PC-3 (cell line): ENCODE measurements around the gene GLG1. TPM values are rescaled to one million over a fixed set of nuclear protein-coding genes. Genes with fewer than 3 reads are reported as not detected.

Source experiments
- ATAC-seq: fragments of 200-7000 bp; cut with Tn5 transposase; 2 replicates; pipeline ENCODE4 v1.9.1; 2020; ENCODE audit warnings: mild to moderate bottlenecking, moderate library complexity
- BruUV-seq: library from RNA; stranded (reverse); fragments of 400-500 nt; replicated peaks from 2 replicates; lab custom pipeline; 2021; lab: Mats Ljungman, UMichigan
- CTCF ChIA-PET: fragments of 300-600 bp; sonication (Branson Sonifier 250); formaldehyde crosslinking; loops from one replicate; lab custom pipeline; 2022; ENCODE audit warnings: antibody characterized with exemption; lab: Charles Lee
- POLR2A ChIA-PET: fragments of 300-600 bp; sonication (Branson Sonifier 250); formaldehyde crosslinking; loops from one replicate; lab custom pipeline; 2022; ENCODE audit warnings: antibody characterized with exemption; ENCODE audit not compliant: unreplicated experiment; lab: Charles Lee
- DNase-seq: peaks from one replicate; pipeline ENCODE4 v3.0.0-alpha.2; 2015
- H2AFZ ChIP-seq: fragments of 300-600 bp; sonication (generic); 2 replicates; pipeline ENCODE4 v1.6.0; 2016; ENCODE audit warnings: antibody characterized with exemption, low read length
- H3F3A ChIP-seq: fragments of 300-600 bp; sonication (generic); one replicate; pipeline ENCODE4 v1.6.0; 2017; ENCODE audit warnings: antibody characterized with exemption, low read length, control low read depth, mild to moderate bottlenecking; ENCODE audit not compliant: unreplicated experiment
- H3K27ac ChIP-seq: fragments of 300-600 bp; sonication (generic); 2 replicates; pipeline ENCODE4 v1.5.1; 2016; ENCODE audit warnings: mild to moderate bottlenecking, low read length
- H3K27me3 ChIP-seq: fragments of 300-600 bp; sonication (generic); 2 replicates; pipeline ENCODE4 v1.6.1; 2016; ENCODE audit warnings: low read length, mixed read lengths
- H3K36me3 ChIP-seq: fragments of 300-600 bp; sonication (generic); 2 replicates; pipeline ENCODE4 v1.6.1; 2016; ENCODE audit warnings: low read depth, mixed run types, low read length, mixed read lengths
- H3K4me1 ChIP-seq: fragments of 300-600 bp; sonication (generic); 2 replicates; pipeline ENCODE4 v1.5.1; 2016; ENCODE audit warnings: low read length; ENCODE audit not compliant: insufficient read depth
- H3K4me2 ChIP-seq: fragments of 300-600 bp; sonication (generic); 2 replicates; pipeline ENCODE4 v1.6.0; 2016; ENCODE audit warnings: low read length
- H3K4me3 ChIP-seq: fragments of 300-600 bp; sonication (generic); 2 replicates; pipeline ENCODE4 v1.5.1; 2016; ENCODE audit warnings: mild to moderate bottlenecking, low read length, mixed read lengths
- H3K79me2 ChIP-seq: fragments of 300-600 bp; sonication (generic); 2 replicates; pipeline ENCODE4 v1.6.1; 2017; ENCODE audit warnings: low read length, mixed read lengths
- H3K9ac ChIP-seq: fragments of 300-600 bp; sonication (generic); 2 replicates; pipeline ENCODE4 v1.6.0; 2016; ENCODE audit warnings: mild to moderate bottlenecking, low read length
- H3K9me2 ChIP-seq: fragments of 300-600 bp; sonication (generic); replicated peaks from 2 replicates; pipeline ENCODE4 v1.6.1; 2016; ENCODE audit warnings: mixed run types, low read length, mixed read lengths
- H3K9me3 ChIP-seq: fragments of 300-600 bp; sonication (generic); 2 replicates; pipeline ENCODE4 v1.6.1; 2016; ENCODE audit warnings: low read length, mixed read lengths
- H4K20me1 ChIP-seq: fragments of 300-600 bp; sonication (generic); 2 replicates; pipeline ENCODE4 v1.6.1; 2016; ENCODE audit warnings: low read length, mixed read lengths
- CTCF ChIP-seq: fragments of 300-600 bp; sonication (generic); conservative IDR thresholded peaks from 2 replicates; pipeline ENCODE4 v1.5.1; 2017; ENCODE audit warnings: antibody characterized with exemption, low read depth, mild to moderate bottlenecking, low read length
- EZH2 ChIP-seq: fragments of 300-600 bp; sonication (generic); IDR thresholded peaks from one replicate; pipeline ENCODE4 v1.6.1; 2017; ENCODE audit warnings: antibody characterized with exemption, mild to moderate bottlenecking, low read length; ENCODE audit not compliant: unreplicated experiment
- EZH2phosphoT487 ChIP-seq: fragments of 300-600 bp; sonication (generic); IDR thresholded peaks from 2 replicates; pipeline ENCODE4 v1.6.1; 2018; ENCODE audit warnings: mild to moderate bottlenecking, antibody characterized with exemption, low read length, borderline replicate concordance
- intact Hi-C: fragments of 100-400 bp; cut with micrococcal nuclease; formaldehyde crosslinking; loops from 2 replicates; pipeline ENCODE4 v1.9.0; 2023
- total RNA-seq: library from RNA; depleted of rRNA; stranded (reverse); fragments of >200 nt; gene quantifications from 2 replicates; pipeline ENCODE4 v1.2.3, GENCODE V29; 2014

Gene GLG1
- total RNA-seq, 1 experiment from 2014 or later = 63.5 TPM

DNA sequence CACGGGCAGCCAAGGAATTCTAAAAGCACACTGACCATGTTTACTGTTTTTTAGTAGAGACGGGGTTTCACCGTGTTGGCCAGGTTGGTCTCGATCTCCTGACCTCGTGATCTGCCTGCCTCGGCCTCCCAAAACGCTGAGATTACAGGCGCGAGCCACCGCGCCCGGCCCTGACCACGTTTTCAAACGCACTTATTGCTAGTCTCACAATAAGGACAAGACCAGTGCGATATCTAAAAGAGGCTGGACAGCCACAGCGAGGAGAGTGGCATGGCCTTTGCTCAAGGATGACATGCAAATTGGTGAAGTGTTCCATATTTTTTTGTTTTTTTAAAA is 150.7 kb downstream of the GLG1 start:
- POLR2A ChIA-PET = no interaction called here
- H3K27ac ChIP-seq = no peak overlapping the region
- H2AFZ ChIP-seq = no peak overlapping the region
- intact Hi-C loops = no loop called here
- DNase-seq = no peak
- no peaks in the 10 kb centered on the region for H3K4me1 ChIP-seq
- no peaks in the 10 kb centered on the region for H3K27me3 ChIP-seq
- no peak overlapping the region for H3K4me2 ChIP-seq
- H3K9ac ChIP-seq = no peak overlapping the region
- no peaks in the 10 kb centered on the region for H3F3A ChIP-seq
- H3K9me2 ChIP-seq = no peaks in the 10 kb centered on the region
- TF ChIP-seq EZH2 (no peak), EZH2phosphoT487 (no peak), CTCF (no peak)
- no peaks in the 10 kb centered on the region for H3K9me3 ChIP-seq
- H3K79me2 ChIP-seq = no peaks in the 10 kb centered on the region
- no peaks in the 10 kb centered on the region for H4K20me1 ChIP-seq
- BruUV-seq = no TSS peak
- CTCF ChIA-PET = no interaction called here
- no peak for ATAC-seq
- no peak overlapping the region for H3K4me3 ChIP-seq
- peaks cover 8% of the 10 kb centered on the region; the same call in 1 of the 2 replicates for H3K36me3 ChIP-seq

DNA sequence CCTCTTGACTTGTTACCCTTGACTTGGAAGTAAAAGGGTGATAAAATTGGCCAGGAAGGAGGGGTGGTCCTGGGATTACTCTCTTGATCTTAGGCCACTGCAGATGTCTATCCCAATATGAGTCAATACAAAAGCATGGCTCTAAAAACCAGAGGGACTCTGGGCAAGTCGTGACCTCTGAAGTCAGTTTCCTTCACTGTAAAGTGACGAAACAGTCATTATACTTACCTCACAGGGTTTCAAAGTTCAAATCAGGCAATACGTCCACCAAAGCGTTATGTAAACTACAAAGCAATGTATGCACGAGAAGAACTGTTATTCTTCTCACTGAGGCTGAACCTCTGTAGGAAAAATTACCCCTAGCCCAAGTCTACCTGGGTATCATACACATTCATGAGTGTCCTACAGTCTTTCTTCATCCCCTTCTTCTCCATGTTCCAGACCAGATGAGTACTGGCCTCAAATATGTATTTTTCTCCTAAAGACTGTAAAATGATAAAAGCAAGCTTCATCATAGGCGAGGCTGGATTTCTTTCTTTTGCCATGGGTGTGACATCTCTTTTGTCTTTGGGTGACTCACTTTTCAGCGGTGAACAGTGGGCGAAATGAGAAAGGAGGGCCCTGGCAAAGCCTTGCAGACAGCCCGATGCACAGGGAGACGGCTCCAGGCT is 151.2 kb downstream of the GLG1 start:
- DNase-seq (no peak), ATAC-seq (no peak)
- Histone ChIP-seq H3F3A (no peaks in the 10 kb centered on the region), H3K36me3 (peaks cover 8% of the 10 kb centered on the region; the same call in 1 of the 2 replicates), H3K79me2 (no peaks in the 10 kb centered on the region), H4K20me1 (no peaks in the 10 kb centered on the region), H3K27ac (no peak overlapping the region), H3K9me2 (no peaks in the 10 kb centered on the region), H3K4me2 (no peak overlapping the region), H3K27me3 (no peaks in the 10 kb centered on the region), H2AFZ (no peak overlapping the region), H3K4me1 (no peaks in the 10 kb centered on the region), H3K4me3 (no peak overlapping the region), H3K9me3 (no peaks in the 10 kb centered on the region), H3K9ac (no peak overlapping the region)
- TF ChIP-seq CTCF (no peak), EZH2phosphoT487 (no peak), EZH2 (no peak)
- intact Hi-C loops = no loop called here
- no TSS peak for BruUV-seq
- POLR2A ChIA-PET = no interaction called here
- CTCF ChIA-PET = no interaction called here

- Histone ChIP-seq H3K4me2 (no peak overlapping the region), H3K9me3 (no peaks in the 10 kb centered on the region), H3K4me1 (peaks cover 3% of the 10 kb centered on the region), H3F3A (peaks cover under 1% of the 10 kb centered on the region), H3K27me3 (no peaks in the 10 kb centered on the region), H3K9me2 (no peaks in the 10 kb centered on the region), H3K79me2 (no peaks in the 10 kb centered on the region), H3K9ac (no peak overlapping the region), H4K20me1 (no peaks in the 10 kb centered on the region), H3K27ac (no peak overlapping the region), H3K4me3 (no peak overlapping the region), H2AFZ (no peak overlapping the region), H3K36me3 (peaks cover 8% of the 10 kb centered on the region; the same call in 1 of the 2 replicates)
- DNase-seq (no peak), ATAC-seq (no peak)
- ChIA-PET POLR2A (no interaction called here), CTCF (no interaction called here)
- no TSS peak for BruUV-seq
- intact Hi-C loops = no loop called here
- TF ChIP-seq EZH2 (no peak), EZH2phosphoT487 (no peak), CTCF (no peak)
These were observed 151.7 kb downstream of the GLG1 start for GRCh38 chr16:74455213-74455612.
